ENCODE results near the gene LMO1.

The LMO1 gene

DNA sequence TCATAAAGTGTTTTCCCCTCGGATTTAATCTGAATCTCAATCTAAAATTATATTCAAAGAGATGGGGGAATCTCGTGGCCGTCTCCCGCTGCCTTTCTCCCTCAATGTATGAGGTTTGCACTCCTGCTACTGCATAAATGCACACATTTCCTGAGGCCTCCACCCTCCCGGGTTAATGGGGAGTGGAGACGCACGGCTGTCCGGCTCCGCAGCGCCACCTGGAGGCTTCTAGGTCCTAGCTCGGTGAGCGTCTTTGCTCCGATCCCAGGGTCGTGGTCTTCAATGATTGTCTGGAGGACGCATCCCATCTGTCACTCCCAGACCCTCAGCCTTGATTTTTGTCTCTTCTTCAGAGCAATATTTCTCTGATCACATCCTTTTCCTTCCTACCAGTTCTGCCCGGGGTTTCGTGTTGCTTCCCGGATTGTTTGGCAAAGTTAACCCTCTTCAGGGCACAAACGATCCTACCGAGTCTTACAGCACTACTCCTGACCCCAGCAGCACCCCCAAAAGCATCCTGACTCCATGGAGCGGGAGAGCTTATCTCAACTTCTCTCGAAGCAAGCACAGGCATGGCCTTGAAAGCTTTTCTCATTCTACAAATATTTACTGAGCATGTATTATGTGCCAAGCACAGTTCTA, at the start of gene LMO1:
TSS of gene LMO1 (minus strand) at position 110 of the 642 bp plus-strand sequence. CDS start 516 bp downstream, outside the sequence.
- TF ChIP-seq, protein P1, sequence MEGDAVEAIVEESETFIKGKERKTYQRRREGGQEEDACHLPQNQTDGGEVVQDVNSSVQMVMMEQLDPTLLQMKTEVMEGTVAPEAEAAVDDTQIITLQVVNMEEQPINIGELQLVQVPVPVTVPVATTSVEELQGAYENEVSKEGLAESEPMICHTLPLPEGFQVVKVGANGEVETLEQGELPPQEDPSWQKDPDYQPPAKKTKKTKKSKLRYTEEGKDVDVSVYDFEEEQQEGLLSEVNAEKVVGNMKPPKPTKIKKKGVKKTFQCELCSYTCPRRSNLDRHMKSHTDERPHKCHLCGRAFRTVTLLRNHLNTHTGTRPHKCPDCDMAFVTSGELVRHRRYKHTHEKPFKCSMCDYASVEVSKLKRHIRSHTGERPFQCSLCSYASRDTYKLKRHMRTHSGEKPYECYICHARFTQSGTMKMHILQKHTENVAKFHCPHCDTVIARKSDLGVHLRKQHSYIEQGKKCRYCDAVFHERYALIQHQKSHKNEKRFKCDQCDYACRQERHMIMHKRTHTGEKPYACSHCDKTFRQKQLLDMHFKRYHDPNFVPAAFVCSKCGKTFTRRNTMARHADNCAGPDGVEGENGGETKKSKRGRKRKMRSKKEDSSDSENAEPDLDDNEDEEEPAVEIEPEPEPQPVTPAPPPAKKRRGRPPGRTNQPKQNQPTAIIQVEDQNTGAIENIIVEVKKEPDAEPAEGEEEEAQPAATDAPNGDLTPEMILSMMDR (IDR thresholded peaks at IDR 0.05): peak; percentile 80
- Mint-ChIP-seq H3K36me3 (ENCODE audit: low read depth) (no peaks in the 10 kb centered on the region), H3K27me3 (ENCODE audit: low read depth, poor library complexity) (peaks cover 81% of the 10 kb centered on the region), H3K9me3 (no peaks in the 10 kb centered on the region), H3K4me1 (peaks cover 14% of the 10 kb centered on the region), H3K27ac (no peak within 1 kb of the TSS), H3K4me3 (peak within 1 kb of the TSS; percentile 86)
- DNase-seq: peak; percentile 94

DNA sequence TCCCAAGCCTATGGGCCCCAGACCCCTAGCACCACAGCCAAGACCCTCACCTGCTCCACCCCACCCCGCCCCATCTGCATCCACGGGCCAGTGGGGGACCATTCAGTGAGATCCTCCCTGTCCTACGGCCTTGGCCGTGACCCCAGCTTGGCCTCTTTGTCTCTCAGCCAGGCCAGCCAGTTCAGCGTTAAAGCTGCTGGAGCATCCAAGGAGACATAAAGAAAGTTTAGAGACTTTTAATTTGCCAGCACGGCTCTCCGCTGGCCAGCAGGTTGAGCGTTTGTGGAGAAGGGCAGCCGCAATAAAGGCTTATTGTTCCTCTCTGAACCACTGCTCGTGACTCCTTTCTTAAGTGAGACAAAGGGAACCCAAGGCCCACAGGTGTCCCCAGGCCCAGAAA, 49.3 kb upstream of the LMO1 start:
- Mint-ChIP-seq H3K27ac (no peak overlapping the region), H3K27me3 (ENCODE audit: low read depth, poor library complexity) (peaks cover 29% of the 10 kb centered on the region), H3K36me3 (ENCODE audit: low read depth) (no peaks in the 10 kb centered on the region), H3K4me3 (no peak overlapping the region), H3K4me1 (peaks cover 16% of the 10 kb centered on the region), H3K9me3 (no peaks in the 10 kb centered on the region)
- TF ChIP-seq, protein P1 (IDR thresholded peaks at IDR 0.05): no peak
- DNase-seq: no peak

DNA sequence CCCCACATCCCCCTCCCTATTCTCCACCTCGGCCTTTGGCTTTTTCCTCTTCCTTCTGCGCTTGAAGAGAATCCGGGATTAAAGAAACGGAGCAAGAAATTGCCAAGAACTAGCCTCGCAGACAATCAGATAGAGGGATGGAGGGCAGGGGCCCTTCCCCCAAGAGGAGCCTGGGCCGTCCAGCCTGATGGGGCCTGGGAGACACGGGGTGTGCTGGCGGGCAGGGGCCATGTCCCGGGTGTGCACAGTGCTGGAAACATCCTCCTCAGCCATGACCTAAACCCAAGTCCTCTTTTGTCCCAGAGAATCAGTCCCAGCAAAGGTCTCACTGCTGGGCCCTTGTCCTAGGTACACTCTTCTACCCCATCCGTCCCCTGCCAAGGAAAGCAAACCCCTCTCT, 47.7 kb upstream of the LMO1 start:
- Mint-ChIP-seq H3K4me1 (peaks cover 16% of the 10 kb centered on the region), H3K36me3 (ENCODE audit: low read depth) (no peaks in the 10 kb centered on the region), H3K27me3 (ENCODE audit: low read depth, poor library complexity) (peaks cover 18% of the 10 kb centered on the region), H3K4me3 (no peak overlapping the region), H3K9me3 (no peaks in the 10 kb centered on the region), H3K27ac (no peak overlapping the region)
- no peak for DNase-seq
- TF ChIP-seq, protein P1 (IDR thresholded peaks at IDR 0.05): no peak

DNA sequence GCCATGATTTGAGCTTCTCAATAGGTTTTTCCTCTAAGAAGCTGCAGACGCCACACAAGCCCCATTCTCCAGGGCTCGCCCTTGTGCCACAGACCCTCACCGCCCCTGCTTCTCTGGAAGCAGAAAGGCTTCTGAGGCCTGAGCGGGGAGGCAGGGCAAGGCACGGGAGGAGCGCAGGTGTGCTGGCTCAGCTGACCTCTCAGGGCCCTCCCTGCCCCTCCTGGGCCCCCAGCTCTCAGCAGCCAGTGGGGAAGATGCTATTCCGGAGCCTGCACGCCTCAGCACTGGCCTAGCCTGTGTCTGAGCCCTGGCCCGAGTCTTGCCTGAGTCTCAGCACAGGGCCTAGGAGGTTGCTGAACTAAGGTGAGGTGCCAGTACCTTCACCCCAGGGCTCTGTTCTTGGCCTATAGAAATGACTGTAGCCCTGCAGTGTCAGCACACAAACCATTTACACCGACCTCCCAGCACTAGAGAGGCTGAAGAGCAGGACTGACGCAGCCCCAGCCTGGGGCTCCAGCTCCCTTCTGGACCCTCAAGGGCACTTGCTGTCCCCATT, 47.1 kb upstream of the LMO1 start:
- Mint-ChIP-seq H3K27ac (peak overlapping the region; percentile 37), H3K4me3 (no peak overlapping the region), H3K9me3 (peaks cover 4% of the 10 kb centered on the region), H3K27me3 (ENCODE audit: low read depth, poor library complexity) (peaks cover 18% of the 10 kb centered on the region), H3K4me1 (peaks cover 16% of the 10 kb centered on the region), H3K36me3 (ENCODE audit: low read depth) (no peaks in the 10 kb centered on the region)
- TF ChIP-seq, protein P1 (IDR thresholded peaks at IDR 0.05): no peak
- no peak for DNase-seq

DNA sequence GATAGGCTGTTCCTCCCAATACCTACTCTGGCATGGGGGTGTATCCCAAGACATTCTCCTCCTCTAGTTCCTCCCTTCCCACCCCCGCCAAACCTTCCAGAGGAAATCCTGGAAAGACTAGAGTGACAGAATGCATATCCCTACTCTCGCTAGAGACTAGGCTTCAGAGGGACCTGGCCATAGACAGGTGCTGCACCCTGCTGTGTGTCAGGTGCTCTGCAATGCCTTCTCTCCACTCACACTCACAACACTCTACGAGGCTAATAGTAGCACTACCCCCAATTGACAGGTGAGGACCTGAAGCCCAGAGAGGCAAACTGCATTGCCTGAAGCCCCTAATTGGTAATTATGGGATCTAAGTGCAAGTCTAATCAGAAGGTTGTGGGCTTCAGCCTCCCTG, 46.2 kb upstream of the LMO1 start:
- H3K27me3 Mint-ChIP-seq (ENCODE audit: low read depth, poor library complexity): peaks cover 17% of the 10 kb centered on the region
- TF ChIP-seq, protein P1 (IDR thresholded peaks at IDR 0.05): peak; percentile 7
- H3K27ac Mint-ChIP-seq: no peak overlapping the region
- peaks cover 12% of the 10 kb centered on the region for H3K9me3 Mint-ChIP-seq
- no peak overlapping the region for H3K4me3 Mint-ChIP-seq
- H3K36me3 Mint-ChIP-seq (ENCODE audit: low read depth): peaks cover 2% of the 10 kb centered on the region
- H3K4me1 Mint-ChIP-seq: peaks cover 16% of the 10 kb centered on the region
- no peak for DNase-seq

DNA sequence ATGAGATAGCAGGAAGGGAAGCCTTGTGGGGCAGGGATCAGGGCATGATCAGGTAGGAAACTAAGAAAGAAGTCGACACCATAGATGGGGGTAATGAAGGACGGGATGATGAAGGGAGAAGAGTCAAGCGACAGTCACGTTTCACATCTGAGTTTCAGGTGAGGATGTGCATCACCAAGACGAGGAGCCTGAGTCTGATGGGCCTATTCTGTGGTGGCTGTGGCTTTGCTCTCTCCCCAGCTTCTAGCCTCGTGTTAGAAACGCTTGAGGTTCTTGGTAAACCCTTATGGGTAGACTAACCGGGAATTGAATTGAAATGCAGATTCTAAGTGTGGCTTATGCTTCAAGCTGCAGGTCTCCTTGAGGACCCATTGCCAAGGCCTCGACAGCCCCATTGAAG, 45.6 kb upstream of the LMO1 start:
- no peak for DNase-seq
- no peak overlapping the region for H3K4me3 Mint-ChIP-seq
- TF ChIP-seq, protein P1 (IDR thresholded peaks at IDR 0.05): no peak
- peaks cover 7% of the 10 kb centered on the region for H3K36me3 Mint-ChIP-seq (ENCODE audit: low read depth)
- peaks cover 12% of the 10 kb centered on the region for H3K27me3 Mint-ChIP-seq (ENCODE audit: low read depth, poor library complexity)
- no peak overlapping the region for H3K27ac Mint-ChIP-seq
- peaks cover 16% of the 10 kb centered on the region for H3K4me1 Mint-ChIP-seq
- peaks cover 17% of the 10 kb centered on the region for H3K9me3 Mint-ChIP-seq
